K562 (cell line): ENCODE results near the gene TMEM131. TPM values are rescaled to one million over a fixed set of nuclear protein-coding genes. Genes with fewer than 3 reads are reported as not detected.
A peak's percentile ranks its signal among the peaks of the same experiment; 100 is the strongest.

Source experiments
- ATAC-seq: fragments of 200-7000 bp; cut with Tn5 transposase; 3 replicates; pipeline ENCODE4 v1.9.1; 2020; ENCODE audit warnings: moderate library complexity
- BruUV-seq: library from RNA; stranded (reverse); fragments of 400-500 nt; replicated peaks from 2 replicates; lab custom pipeline; 2021; lab: Mats Ljungman, UMichigan
- CTCF ChIA-PET: fragments of 300-600 bp; formaldehyde crosslinking; extraction: SDS; loops from one replicate; lab custom pipeline; 2021; ENCODE audit warnings: low intra/inter-chr PET ratio; lab: Yijun Ruan, JAX
- POLR2A ChIA-PET: fragments of 300-600, 350-650 bp; sonication (Branson Sonifier 250); formaldehyde crosslinking; extraction: SDS; loops from one replicate; lab custom pipeline; 2021; ENCODE audit warnings: antibody characterized with exemption, inconsistent platforms; lab: Yijun Ruan, JAX
- DNase-seq, 4 experiments: peaks; one replicate each; pipeline versions ENCODE4 v3.0.0 to v3.0.0-alpha.2; 2011 to 2018; ENCODE audit warnings: low spot score in 3 of 4, mixed read lengths in 3 of 4; ENCODE audit errors: extremely low read depth in 1 of 4
- FAIRE-seq: peaks from 2 replicates; lab custom pipeline; 2011; peaks lifted over from hg19 to GRCh38; lab: Jason Lieb, UNC
- H2AFZ ChIP-seq: 2 replicates; pipeline ENCODE4 v1.6.0; 2011; ENCODE audit warnings: low read depth, low read length, control low read depth, inconsistent platforms
- H3K27ac ChIP-seq: fragments of 200-600 bp; 3 replicates; pipeline ENCODE4 v1.8.0; 2011; ENCODE audit warnings: low read depth, mild to moderate bottlenecking, control low read depth, inconsistent platforms, low read length, moderate library complexity, mixed read lengths; ENCODE audit errors: extremely low read depth
- H3K27me3 ChIP-seq, 2 experiments: fragments of 300-600 bp in 1 of 2; 2 replicates in 1 of 2; 3 replicates in 1 of 2; pipeline versions ENCODE4 v1.6.0 to v1.8.0; 2011; ENCODE audit warnings: inconsistent platforms in 2 of 2, low read length in 2 of 2, mild to moderate bottlenecking in 1 of 2, mixed read lengths in 1 of 2, moderate library complexity in 1 of 2; ENCODE audit not compliant: control insufficient read depth in 2 of 2, insufficient read depth in 2 of 2
- H3K36me3 ChIP-seq: fragments of 300-600 bp; 3 replicates; pipeline ENCODE4 v1.8.0; 2011; ENCODE audit warnings: mild to moderate bottlenecking, low read length, inconsistent platforms; ENCODE audit not compliant: control insufficient read depth, insufficient read depth
- H3K4me1 ChIP-seq, 2 experiments: fragments of 200-600 bp in 1 of 2; replicated peaks in 1 of 2; 2 replicates in 1 of 2; 3 replicates in 1 of 2; pipeline versions ENCODE4 v1.5.1 to v1.8.0; 2011; ENCODE audit warnings: inconsistent platforms in 2 of 2, low read length in 2 of 2, mild to moderate bottlenecking in 1 of 2, mixed read lengths in 1 of 2, moderate library complexity in 1 of 2; ENCODE audit not compliant: control insufficient read depth in 2 of 2, insufficient read depth in 2 of 2
- H3K4me2 ChIP-seq: 2 replicates; pipeline ENCODE4 v1.6.1; 2011; ENCODE audit warnings: low read length, control low read depth, inconsistent platforms, mixed read lengths; ENCODE audit not compliant: insufficient read depth
- H3K4me3 ChIP-seq: fragments of 200-600 bp; sonication (generic), shearing (Covaris generic); 2 replicates; pipeline ENCODE4 v1.5.1; 2016; ENCODE audit warnings: control low read depth, inconsistent platforms
- H3K79me2 ChIP-seq: fragments of 200-600 bp; 3 replicates; pipeline ENCODE4 v1.8.0; 2011; ENCODE audit warnings: low read length, inconsistent platforms; ENCODE audit not compliant: control insufficient read depth, insufficient read depth
- H3K9ac ChIP-seq, 2 experiments: 2 replicates each; pipeline versions ENCODE4 v1.6.0 to v1.6.1; 2011; ENCODE audit warnings: low read depth in 2 of 2, low read length in 2 of 2, control low read depth in 1 of 2, inconsistent platforms in 1 of 2, mild to moderate bottlenecking in 1 of 2, mixed read lengths in 1 of 2; ENCODE audit not compliant: insufficient read depth in 1 of 2
- H3K9me1 ChIP-seq: one replicate; pipeline ENCODE4 v1.6.0; 2011; ENCODE audit warnings: inconsistent platforms, mild to moderate bottlenecking, low read length, moderate library complexity; ENCODE audit not compliant: control insufficient read depth, insufficient read depth
- H3K9me3 ChIP-seq: replicated peaks from 2 replicates; pipeline ENCODE4 v1.5.1; 2011; ENCODE audit warnings: low read depth, low read length, inconsistent platforms; ENCODE audit not compliant: control insufficient read depth, insufficient read depth
- H4K20me1 ChIP-seq: replicated peaks from 2 replicates; pipeline ENCODE4 v1.6.1; 2011; ENCODE audit warnings: low read length, inconsistent platforms, mixed read lengths; ENCODE audit not compliant: control insufficient read depth, insufficient read depth
- ARNT ChIP-seq, 2 experiments: fragments of 450-650 bp; IDR thresholded peaks; 2 replicates each; pipeline ENCODE4 v1.6.1; 2016; ENCODE audit warnings: mild to moderate bottlenecking in 1 of 2
- CBFA2T3 ChIP-seq: fragments of 450-650 bp; IDR thresholded peaks from 2 replicates; pipeline ENCODE4 v1.6.1; 2017
- DIDO1 ChIP-seq: fragments of 450-650 bp; IDR thresholded peaks from 2 replicates; pipeline ENCODE4 v1.6.1; 2016; ENCODE audit warnings: low read depth, missing biosample characterization, missing genetic modification characterization
- FOXK2 ChIP-seq, 2 experiments: fragments of 450-650 bp; IDR thresholded peaks in 1 of 2; conservative IDR thresholded peaks in 1 of 2; 2 replicates each; pipeline ENCODE4 v1.6.1; 2016; ENCODE audit warnings: low read depth in 2 of 2, mild to moderate bottlenecking in 1 of 2
- HDAC1 ChIP-seq, 2 experiments: fragments of 450-650 bp; IDR thresholded peaks; 2 replicates each; pipeline ENCODE4 v1.6.1; 2016 to 2017; ENCODE audit warnings: inconsistent platforms in 1 of 2, mild to moderate bottlenecking in 1 of 2, moderate library complexity in 1 of 2
- HDAC2 ChIP-seq: fragments of 450-650 bp; IDR thresholded peaks from 2 replicates; pipeline ENCODE4 v1.6.1; 2016; ENCODE audit warnings: mild to moderate bottlenecking
- JUND ChIP-seq, 2 experiments: IDR thresholded peaks; 2 replicates in 1 of 2; 3 replicates in 1 of 2; pipeline ENCODE4 v1.6.1; 2011; ENCODE audit warnings: borderline replicate concordance in 2 of 2, low read depth in 2 of 2, low read length in 2 of 2, improper control_type of control experiment in 1 of 2, missing biosample characterization in 1 of 2, missing genetic modification characterization in 1 of 2, missing genetic modification reagents in 1 of 2
- KLF16 ChIP-seq: IDR thresholded peaks from 2 replicates; pipeline ENCODE4 v1.6.1; 2016; ENCODE audit warnings: antibody characterized with exemption
- NCOR1 ChIP-seq: fragments of 450-650 bp; IDR thresholded peaks from 2 replicates; pipeline ENCODE4 v1.6.1; 2016; ENCODE audit warnings: mild to moderate bottlenecking, moderate library complexity
- NFYB ChIP-seq: IDR thresholded peaks from 2 replicates; pipeline ENCODE4 v1.6.1; 2011; ENCODE audit warnings: mild to moderate bottlenecking, moderate library complexity; ENCODE audit not compliant: insufficient read length; ENCODE audit errors: extremely low read depth
- NRF1 ChIP-seq, 2 experiments: fragments of 450-650 bp; IDR thresholded peaks in 1 of 2; conservative IDR thresholded peaks in 1 of 2; 2 replicates each; pipeline ENCODE4 v1.6.1; 2014; ENCODE audit warnings: mild to moderate bottlenecking in 2 of 2
- PML ChIP-seq: IDR thresholded peaks from 2 replicates; pipeline ENCODE4 v1.6.1; 2012; ENCODE audit warnings: low read length, inconsistent platforms
- SMAD4 ChIP-seq: fragments of 250-450 bp; sonication (Bioruptor Pico); conservative IDR thresholded peaks from 2 replicates; pipeline ENCODE4 v1.8.0; 2021; ENCODE audit warnings: inconsistent platforms, mild to moderate bottlenecking, moderate library complexity
- SOX6 ChIP-seq: fragments of 450-650 bp; IDR thresholded peaks from 2 replicates; pipeline ENCODE4 v1.6.1; 2014; ENCODE audit warnings: mild to moderate bottlenecking
- ZEB2 ChIP-seq: fragments of 450-650 bp; IDR thresholded peaks from 2 replicates; pipeline ENCODE4 v1.6.1; 2016
- WGBS: fragments of 100-300 bp; shearing (Covaris generic); methylation state at CpG from one replicate; pipeline ENCODE4 v1.1.6; 2016; ENCODE audit warnings: low coverage, mixed read lengths; ENCODE audit not compliant: insufficient coverage; ENCODE audit errors: missing lambda C conversion rate; 5-methylcytosine and 5-hydroxymethylcytosine counted together
- in situ Hi-C: fragments of 300-500 bp; cut with MboI; formaldehyde crosslinking; loops from 4 replicates; pipeline ENCODE4 v1.15.0; 2018; ENCODE audit warnings: inconsistent platforms, mixed read lengths
- intact Hi-C: fragments of 100-400 bp; cut with micrococcal nuclease; formaldehyde crosslinking; loops from 2 replicates; pipeline ENCODE4 v1.14.2; 2022
- polyA plus RNA-seq, 8 experiments: library from polyadenylated mRNA; depleted of rRNA in 4 of 8; stranded (reverse) in 5 of 8; unstranded in 3 of 8; fragments of >200 nt; fragmentation: Nextera tagmentation in 2 of 8; fragmentation: Illumina TruSeq in 1 of 8; extraction: Ambion mirVana in 2 of 8; extraction: Trizol in 1 of 8; gene quantifications; 2 replicates each; pipeline versions ENCODE4 v1.2.1 to v1.2.3, GENCODE V29; 2011 to 2014; ENCODE audit warnings: inconsistent platforms in 1 of 8, missing spikeins in 1 of 8
- total RNA-seq, 7 experiments: library from RNA; depleted of rRNA in 6 of 7; stranded (reverse); fragments of >200 nt in 6 of 7; fragmentation: Illumina TruSeq in 2 of 7; extraction: Trizol in 2 of 7; gene quantifications; 2 replicates each; pipeline versions ENCODE4 v1.2.1 to v1.2.3, GENCODE V29; 2011 to 2021; ENCODE audit warnings: low replicate concordance in 1 of 7
- TF ChIP-seq, protein P1 (sequence below): fragments of 250-450 bp; sonication (Bioruptor Pico); IDR thresholded peaks from 2 replicates; pipeline ENCODE4 v1.5.0; 2021

Gene TMEM131
- total and polyA plus RNA-seq, 9 of the 15 experiments (the other 6 are each of a cell fraction or from before 2014, with no cell fraction given), result 2.5 to 21.1 (median 12.4) TPM

DNA sequence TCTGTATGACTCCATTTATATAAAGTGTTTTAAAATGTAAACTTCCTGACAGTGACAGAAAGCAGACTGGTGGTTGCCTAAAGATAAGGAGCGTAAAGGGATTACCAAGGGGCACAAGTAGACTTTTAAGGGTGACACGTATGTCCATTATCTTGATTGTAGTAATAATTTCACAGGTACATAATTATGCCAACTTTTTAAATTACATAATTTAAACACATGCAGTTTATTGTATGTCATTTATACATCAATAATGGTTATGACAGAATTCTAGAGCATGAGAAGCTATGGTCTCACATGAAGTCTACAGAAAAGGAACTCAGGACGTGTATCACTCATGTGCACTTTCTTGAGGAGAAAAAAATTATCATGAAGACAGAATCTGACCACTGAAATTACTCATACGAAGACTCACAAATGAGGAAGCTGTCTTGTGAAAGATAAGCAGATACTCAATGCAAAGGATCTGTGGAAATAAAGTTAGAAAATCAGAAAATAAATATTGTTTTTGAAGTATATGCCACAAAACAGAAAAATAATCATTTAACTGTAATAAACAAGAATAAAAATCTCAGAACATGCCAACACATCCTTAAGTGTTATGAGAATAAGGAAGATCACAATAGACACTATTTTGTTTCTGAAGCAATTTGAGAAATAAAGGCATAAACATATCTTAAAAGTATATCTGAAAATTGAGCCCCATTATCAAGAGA, 84.4 kb downstream of the TMEM131 start:
- Histone ChIP-seq H4K20me1 (no peaks in the 10 kb centered on the region), H3K27ac (peak overlapping the region; percentile 77), H3K36me3 (peaks cover 17% of the 10 kb centered on the region; the same call in 2 of the 3 replicates), H3K79me2 (peaks cover 41% of the 10 kb centered on the region), H3K4me2 (peak overlapping the region; percentile 26; the same call in 1 of the 2 replicates), H3K9me1 (no peaks in the 10 kb centered on the region), H2AFZ (no peak overlapping the region), H3K4me1 (peaks cover 5 to 43% of the 10 kb centered on the region in 2 experiments; a peak in 4 of 5 replicates), H3K27me3 (no peaks in the 10 kb centered on the region), H3K4me3 (no peak overlapping the region), H3K9me3 (no peaks in the 10 kb centered on the region), H3K9ac (0 out of 4 replicates have a peak overlapping the region, but pooled peaks of 1 of the 2 experiments have one; percentile 5)
- ChIA-PET CTCF (no interaction called here), POLR2A (interaction anchor here (0.7 to 1.0 kb wide), 2 partner anchors 24 to 56 kb away, joined by 3 to 4 read pairs; no protein-coding TSS in a partner anchor)
- FAIRE-seq (peak; percentile 72), ATAC-seq (peak; percentile 90), DNase-seq (peak in 3 of 4 experiments; percentile 13 to 69 (median 35))
- BruUV-seq, result no TSS peak
- in situ Hi-C loops, result no loop called here
- intact Hi-C loops, result no loop called here
- WGBS, result 1% methylated on average over 4 of the region's 4 CpGs
- TF ChIP-seq SOX6, result peak; percentile 72
- TF ChIP-seq NFYB, result no peak
- TF ChIP-seq CBFA2T3, result peak; percentile 84
- peak; percentile 58 for TF ChIP-seq NCOR1
- TF ChIP-seq HDAC1 (IDR thresholded peaks at IDR 0.05), result 0 out of 4 replicates have a peak, but pooled peaks of 1 of the 2 experiments have one; percentile 9
- TF ChIP-seq ARNT (IDR thresholded peaks at IDR 0.05), result peak in 1 of 2 experiments; percentile 37; a peak in 1 of 4 replicates
- TF ChIP-seq FOXK2 (conservative IDR thresholded peaks at IDR 0.05 in 1 of 2, IDR thresholded peaks at IDR 0.05 in 1 of 2; ENCODE audit: low read depth in 2 of 2), result peak in 1 of 2 experiments; percentile 23; a peak in 1 of 4 replicates
- TF ChIP-seq DIDO1 (tag), result no peak
- TF ChIP-seq PML, result peak; percentile 73
- 0 out of 4 replicates have a peak, but pooled peaks of 1 of the 2 experiments have one; percentile 27 for TF ChIP-seq NRF1 (conservative IDR thresholded peaks at IDR 0.05 in 1 of 2, IDR thresholded peaks at IDR 0.05 in 1 of 2)
- TF ChIP-seq SMAD4 (CRISPR knock-in tag), result 0 out of 2 replicates have a peak, but pooled peaks have one; percentile 32
- peak; percentile 74 for TF ChIP-seq ZEB2
- peak; percentile 4; the same call in 1 of the 2 replicates for TF ChIP-seq KLF16
- TF ChIP-seq HDAC2, result peak; percentile 65; the same call in 1 of the 2 replicates
- TF ChIP-seq, protein P1, sequence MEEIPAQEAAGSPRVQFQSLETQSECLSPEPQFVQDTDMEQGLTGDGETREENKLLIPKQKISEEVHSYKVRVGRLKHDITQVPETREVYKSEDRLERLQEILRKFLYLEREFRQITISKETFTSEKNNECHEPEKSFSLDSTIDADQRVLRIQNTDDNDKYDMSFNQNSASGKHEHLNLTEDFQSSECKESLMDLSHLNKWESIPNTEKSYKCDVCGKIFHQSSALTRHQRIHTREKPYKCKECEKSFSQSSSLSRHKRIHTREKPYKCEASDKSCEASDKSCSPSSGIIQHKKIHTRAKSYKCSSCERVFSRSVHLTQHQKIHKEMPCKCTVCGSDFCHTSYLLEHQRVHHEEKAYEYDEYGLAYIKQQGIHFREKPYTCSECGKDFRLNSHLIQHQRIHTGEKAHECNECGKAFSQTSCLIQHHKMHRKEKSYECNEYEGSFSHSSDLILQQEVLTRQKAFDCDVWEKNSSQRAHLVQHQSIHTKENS (CRISPR knock-in tag), result no peak
- peak; percentile 85 for TF ChIP-seq JUND (IDR thresholded peaks at IDR 0.05; ENCODE audit: borderline replicate concordance, low read depth, low read length)
- TF ChIP-seq JUND (tag; IDR thresholded peaks at IDR 0.05; ENCODE audit: borderline replicate concordance, low read depth, low read length), result peak; percentile 85; the same call in 2 of the 3 replicates
